ENCODE measurements around the gene TUSC2. TPM values are rescaled to one million over a fixed set of nuclear protein-coding genes. Genes with fewer than 3 reads are reported as not detected.

Gene TUSC2
- 30.6 and 34.3 TPM in 2 replicates for total RNA-seq (2014; rRNA removed; shearing (Covaris generic))

- peak; percentile 91 for DNase-seq (ENCODE audit: low spot score)
Observed at GRCh38 chr3:50327943-50328691, at the start of gene TUSC2. TSS of gene TUSC2 (minus strand) at chr3:50328223. CDS start at chr3:50328099, 124 bp downstream.

GRCh38 chr3:50375258-50375931 lies 47.4 kb upstream of the TUSC2 start:
- DNase-seq (ENCODE audit: low spot score) = no peak

- no peak for DNase-seq (ENCODE audit: low spot score)
Observed at GRCh38 chr3:50374363-50375257, 46.6 kb upstream of the TUSC2 start.

- no peak for DNase-seq (ENCODE audit: low spot score)
Observed at GRCh38 chr3:50373146-50374051, 45.4 kb upstream of the TUSC2 start.

- DNase-seq (ENCODE audit: low spot score) = no peak
Observed at GRCh38 chr3:50372349-50372748, 44.3 kb upstream of the TUSC2 start.

- DNase-seq (ENCODE audit: low spot score) = no peak
Observed at GRCh38 chr3:50371133-50371685, 43.2 kb upstream of the TUSC2 start.

GRCh38 chr3:50370594-50370993 lies 42.6 kb upstream of the TUSC2 start:
- DNase-seq (ENCODE audit: low spot score) = peak; percentile 26

GRCh38 chr3:50369012-50369670 lies 41.1 kb upstream of the TUSC2 start:
- no peak for DNase-seq (ENCODE audit: low spot score)

GRCh38 chr3:50365842-50366220 lies 37.8 kb upstream of the TUSC2 start:
- no peak for DNase-seq (ENCODE audit: low spot score)

GRCh38 chr3:50365080-50365841 lies 37.2 kb upstream of the TUSC2 start:
- DNase-seq (ENCODE audit: low spot score) = no peak

- no peak for DNase-seq (ENCODE audit: low spot score)
Observed at GRCh38 chr3:50364573-50365079, 36.6 kb upstream of the TUSC2 start.

- DNase-seq (ENCODE audit: low spot score) = no peak
Observed at GRCh38 chr3:50359760-50360110, 31.7 kb upstream of the TUSC2 start.

- DNase-seq (ENCODE audit: low spot score) = peak; percentile 94
Observed at GRCh38 chr3:50358911-50359759, 31.1 kb upstream of the TUSC2 start, which contains the start of gene TMEM115. TSS of gene TMEM115 (minus strand) at chr3:50359521. CDS start at chr3:50359063, 458 bp downstream.

- no peak for DNase-seq (ENCODE audit: low spot score)
Observed at GRCh38 chr3:50358355-50358910, 30.4 kb upstream of the TUSC2 start.

- DNase-seq (ENCODE audit: low spot score) = no peak
Observed at GRCh38 chr3:50357481-50357880, 29.5 kb upstream of the TUSC2 start.

- DNase-seq (ENCODE audit: low spot score) = peak; percentile 36
Observed at GRCh38 chr3:50356553-50356952, 28.5 kb upstream of the TUSC2 start.

- DNase-seq (ENCODE audit: low spot score) = no peak
Observed at GRCh38 chr3:50355829-50356552, 28.0 kb upstream of the TUSC2 start.

Data from A172 (cell line).